Measurements from ENCODE around the gene CACNA1B. TPM values are rescaled to one million over a fixed set of nuclear protein-coding genes. Genes with fewer than 3 reads are reported as not detected.

CACNA1B gene
- total RNA-seq, 1 experiment from 2014 or later = 1.7 TPM

DNA sequence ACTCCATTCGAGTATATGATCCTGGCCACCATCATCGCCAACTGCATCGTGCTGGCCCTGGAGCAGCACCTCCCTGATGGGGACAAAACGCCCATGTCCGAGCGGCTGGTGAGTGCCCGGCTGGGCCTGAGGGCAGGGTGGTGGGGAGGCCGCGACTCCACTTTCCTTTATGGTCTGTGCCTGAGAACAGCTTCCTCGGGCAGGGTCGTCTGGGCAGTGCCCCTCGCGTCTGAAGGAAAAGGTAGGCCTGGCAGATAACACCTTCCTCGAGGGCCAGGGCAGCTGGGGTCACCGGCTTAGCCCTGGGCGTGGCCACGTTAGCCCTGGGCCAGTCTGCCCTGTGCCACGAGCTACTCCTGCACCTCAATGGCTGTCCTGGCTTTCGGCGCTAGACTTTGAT lies 1.5 kb downstream of the CACNA1B start (continued):
- no peak for TF ChIP-seq CBX3 (IDR thresholded peaks at IDR 0.05; ENCODE audit: low read depth)
- TF ChIP-seq SP1 (IDR thresholded peaks at IDR 0.05; ENCODE audit: low read depth) = no peak
- no peak for TF ChIP-seq POLR2A (IDR thresholded peaks at IDR 0.05; ENCODE audit: borderline replicate concordance, extremely low read depth, insufficient read depth, insufficient read length)
- TF ChIP-seq, protein P1, sequence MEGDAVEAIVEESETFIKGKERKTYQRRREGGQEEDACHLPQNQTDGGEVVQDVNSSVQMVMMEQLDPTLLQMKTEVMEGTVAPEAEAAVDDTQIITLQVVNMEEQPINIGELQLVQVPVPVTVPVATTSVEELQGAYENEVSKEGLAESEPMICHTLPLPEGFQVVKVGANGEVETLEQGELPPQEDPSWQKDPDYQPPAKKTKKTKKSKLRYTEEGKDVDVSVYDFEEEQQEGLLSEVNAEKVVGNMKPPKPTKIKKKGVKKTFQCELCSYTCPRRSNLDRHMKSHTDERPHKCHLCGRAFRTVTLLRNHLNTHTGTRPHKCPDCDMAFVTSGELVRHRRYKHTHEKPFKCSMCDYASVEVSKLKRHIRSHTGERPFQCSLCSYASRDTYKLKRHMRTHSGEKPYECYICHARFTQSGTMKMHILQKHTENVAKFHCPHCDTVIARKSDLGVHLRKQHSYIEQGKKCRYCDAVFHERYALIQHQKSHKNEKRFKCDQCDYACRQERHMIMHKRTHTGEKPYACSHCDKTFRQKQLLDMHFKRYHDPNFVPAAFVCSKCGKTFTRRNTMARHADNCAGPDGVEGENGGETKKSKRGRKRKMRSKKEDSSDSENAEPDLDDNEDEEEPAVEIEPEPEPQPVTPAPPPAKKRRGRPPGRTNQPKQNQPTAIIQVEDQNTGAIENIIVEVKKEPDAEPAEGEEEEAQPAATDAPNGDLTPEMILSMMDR (IDR thresholded peaks at IDR 0.05 in 2 of 3, conservative IDR thresholded peaks at IDR 0.05 in 1 of 3; ENCODE audit: borderline replicate concordance in 1 of 3, insufficient read depth in 1 of 3, low read depth in 2 of 3, low read length in 2 of 3) = no peak
- TF ChIP-seq SIN3A (IDR thresholded peaks at IDR 0.05; ENCODE audit: low read depth) = no peak
- TF ChIP-seq, protein P2, sequence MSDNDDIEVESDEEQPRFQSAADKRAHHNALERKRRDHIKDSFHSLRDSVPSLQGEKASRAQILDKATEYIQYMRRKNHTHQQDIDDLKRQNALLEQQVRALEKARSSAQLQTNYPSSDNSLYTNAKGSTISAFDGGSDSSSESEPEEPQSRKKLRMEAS (IDR thresholded peaks at IDR 0.05) = no peak
- TF ChIP-seq POLR2AphosphoS5 (IDR thresholded peaks at IDR 0.05; ENCODE audit: low read depth, low read length) = no peak
- no peak for TF ChIP-seq TCF7L2 (IDR thresholded peaks at IDR 0.05; ENCODE audit: borderline replicate concordance, extremely low read depth, insufficient read depth, insufficient read length)
- TF ChIP-seq YY1 (IDR thresholded peaks at IDR 0.05; ENCODE audit: extremely low read depth, insufficient replicate concordance, low read depth, low read length) = no peak

DNA sequence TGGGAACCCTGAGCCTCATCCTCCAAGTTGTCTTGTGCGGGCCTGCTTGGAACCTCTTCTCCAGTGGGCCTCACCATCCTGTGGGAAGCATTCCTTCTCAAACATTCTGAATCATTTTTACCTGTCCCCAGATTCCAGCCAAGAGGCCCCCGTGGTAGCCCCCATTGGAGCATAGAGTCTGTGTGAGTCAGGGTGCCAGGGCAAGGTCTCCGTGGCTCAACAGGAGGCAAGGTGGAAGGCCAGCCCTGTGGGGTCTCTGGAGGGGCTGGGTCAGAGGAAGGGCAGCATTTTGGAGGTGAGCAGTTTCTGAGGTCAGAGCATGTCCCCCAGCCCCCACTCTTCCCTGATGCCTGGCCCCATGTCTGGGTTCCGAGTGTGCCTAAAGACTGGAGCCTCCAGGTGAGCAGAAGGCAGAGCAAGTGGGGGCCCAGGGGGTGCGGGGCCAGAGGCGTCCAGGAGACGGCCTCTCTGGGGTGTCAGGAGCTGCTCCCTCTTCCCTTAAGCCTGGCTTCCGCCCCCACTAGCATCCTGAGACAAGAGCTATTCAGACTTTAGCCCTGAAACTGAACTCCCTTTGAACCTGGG lies 2.1 kb downstream of the CACNA1B start:
- H3K4me3 ChIP-seq (replicated peaks in 1 of 2; ENCODE audit: low read depth in 1 of 2, low read length in 2 of 2) = no peak overlapping the region
- intact Hi-C loops (cut with micrococcal nuclease) = no loop called here
- CTCF ChIA-PET = no interaction called here
- no peaks in the 10 kb centered on the region for H3K27me3 ChIP-seq (ENCODE audit: insufficient read depth, low read length)
- H2AFZ ChIP-seq (ENCODE audit: low read depth, low read length, poor library complexity, severe bottlenecking) = no peak overlapping the region
- BruUV-seq (replicated peaks) = no TSS peak
- H3K79me2 ChIP-seq (ENCODE audit: insufficient read depth, low read length) = no peaks in the 10 kb centered on the region
- no peaks in the 10 kb centered on the region for H3K9me3 ChIP-seq (ENCODE audit: control insufficient read depth in 1 of 2, insufficient read depth in 1 of 2, low read depth in 1 of 2, low read length in 2 of 2)
- H3K4me2 ChIP-seq (ENCODE audit: low read length) = no peak overlapping the region; the same call in 1 of the 2 replicates
- H3K36me3 ChIP-seq (ENCODE audit: control insufficient read depth in 1 of 2, insufficient read depth in 2 of 2, low read length in 2 of 2) = no peaks in the 10 kb centered on the region
- RAD21 ChIA-PET (ENCODE audit: low non-redundant PET in 1 of 2, low total read pairs in 2 of 2, uncharacterized antibody in 2 of 2, unreplicated experiment in 2 of 2) = no interaction called here
- H4K20me1 ChIP-seq (ENCODE audit: insufficient read depth) = no peaks in the 10 kb centered on the region
- H3K4me1 ChIP-seq (ENCODE audit: control insufficient read depth in 1 of 2, insufficient read depth in 2 of 2, low read length in 2 of 2) = peaks cover 0 to 6% of the 10 kb centered on the region in 2 experiments; a peak in 1 of 4 replicates
- TF ChIP-seq ZFX (IDR thresholded peaks at IDR 0.05) = no peak
- TF ChIP-seq TCF7L2 (IDR thresholded peaks at IDR 0.05; ENCODE audit: borderline replicate concordance, extremely low read depth, insufficient read depth, insufficient read length) = no peak
- TF ChIP-seq SIN3A (IDR thresholded peaks at IDR 0.05; ENCODE audit: low read depth) = no peak
- no peak for TF ChIP-seq FOSL1 (IDR thresholded peaks at IDR 0.05; ENCODE audit: low read depth)
- TF ChIP-seq, protein P2 (IDR thresholded peaks at IDR 0.05) = no peak
- TF ChIP-seq POLR2A (IDR thresholded peaks at IDR 0.05; ENCODE audit: borderline replicate concordance, extremely low read depth, insufficient read depth, insufficient read length) = no peak
- POLR2A ChIA-PET = no interaction called here
- no peak overlapping the region for H3K9ac ChIP-seq (ENCODE audit: low read length)
- H3K27ac ChIP-seq (ENCODE audit: low read depth, low read length) = no peak overlapping the region
- DNase-seq (ENCODE audit: low read depth, low spot score) = no peak
- H3K9me2 ChIP-seq (ENCODE audit: insufficient read depth) = no peaks in the 10 kb centered on the region
- ATAC-seq = no peak
